AG09309 (cell line): ENCODE measurements around the gene CUL7.

Experiments used
- DNase-seq: peaks from one replicate; pipeline ENCODE4 v3.0.0-alpha.2; 2010; ENCODE audit warnings: low read depth
- H3K4me3 ChIP-seq: 2 replicates; pipeline ENCODE4 v1.5.1; 2011; ENCODE audit warnings: mild to moderate bottlenecking, low read depth, low read length, moderate library complexity; ENCODE audit not compliant: control insufficient read depth
- CTCF ChIP-seq: IDR thresholded peaks from 2 replicates; pipeline ENCODE4 v1.5.1; 2011; ENCODE audit warnings: mild to moderate bottlenecking, low read depth, low read length, inconsistent platforms; ENCODE audit not compliant: insufficient read depth, control insufficient read depth; ENCODE audit errors: missing control alignments

Gene CUL7

GRCh38 chr6:43053545-43054205, at the start of gene CUL7:
CUL7 (minus strand) TSS chr6:43053851; CDS start chr6:43052788, 1,063 bp downstream.
- peak within 1 kb of the TSS; percentile 70 for H3K4me3 ChIP-seq
- DNase-seq, result peak; percentile 70
- TF ChIP-seq CTCF, result no peak

GRCh38 chr6:43101497-43101896, 47.8 kb upstream of the CUL7 start:
- DNase-seq, result no peak
- no peak for TF ChIP-seq CTCF
- H3K4me3 ChIP-seq, result no peak overlapping the region

GRCh38 chr6:43097502-43097901, 43.9 kb upstream of the CUL7 start:
- H3K4me3 ChIP-seq, result no peak overlapping the region
- no peak for TF ChIP-seq CTCF
- DNase-seq, result no peak

- no peak for DNase-seq
- peak overlapping the region; percentile 19 for H3K4me3 ChIP-seq
- peak; percentile 1 for TF ChIP-seq CTCF
Observed at GRCh38 chr6:43097098-43097489, 43.4 kb upstream of the CUL7 start.

- H3K4me3 ChIP-seq, result peak overlapping the region; percentile 22
- TF ChIP-seq CTCF, result peak; percentile 15
- DNase-seq, result peak; percentile 92
Observed at GRCh38 chr6:43096451-43097097, 42.9 kb upstream of the CUL7 start.

- TF ChIP-seq CTCF, result no peak
- DNase-seq, result no peak
- H3K4me3 ChIP-seq, result no peak overlapping the region
Observed at GRCh38 chr6:43095939-43096338, 42.3 kb upstream of the CUL7 start.
